Esophagus squamous epithelium (tissue), 4 donors: Measurements from ENCODE around the gene DNAI7.

Experiments
- POLR2A ChIP-seq, 4 donors: fragments of 450-650 bp; IDR thresholded peaks; one replicate each; pipeline ENCODE4 v1.6.1; 2017; ENCODE audit warnings: antibody characterized with exemption in 4 of 4, mild to moderate bottlenecking in 4 of 4, moderate library complexity in 3 of 4
- TF ChIP-seq, protein P1 (sequence below), 6 experiments: fragments of 450-650 bp in 4 of 6; fragments of 200-600 bp in 2 of 6; sonication (generic) in 2 of 6; IDR thresholded peaks; one replicate each; pipeline ENCODE4 v1.5.1; 2016 to 2019; ENCODE audit warnings: antibody characterized with exemption in 6 of 6, mild to moderate bottlenecking in 4 of 6, moderate library complexity in 4 of 6

DNA sequence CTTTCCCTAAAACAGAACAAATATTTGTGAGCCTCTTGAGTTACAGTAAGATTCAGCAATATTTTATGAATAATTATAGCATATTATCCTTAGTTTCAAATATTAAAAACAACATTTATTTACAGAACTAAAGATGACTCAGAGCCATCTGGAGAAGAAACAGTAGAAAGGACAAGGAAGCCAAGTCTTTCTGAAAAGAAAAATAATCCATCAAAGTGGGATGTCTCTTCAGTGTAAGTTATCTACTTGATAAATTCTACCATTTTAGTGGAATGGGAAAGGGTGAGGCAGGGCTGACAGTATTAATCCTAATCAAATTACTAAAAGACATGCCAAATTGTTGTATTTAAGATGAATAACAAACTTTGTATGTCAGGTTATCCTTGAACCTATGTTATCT, 88.1 kb downstream of the DNAI7 start:
- TF ChIP-seq, protein P1, sequence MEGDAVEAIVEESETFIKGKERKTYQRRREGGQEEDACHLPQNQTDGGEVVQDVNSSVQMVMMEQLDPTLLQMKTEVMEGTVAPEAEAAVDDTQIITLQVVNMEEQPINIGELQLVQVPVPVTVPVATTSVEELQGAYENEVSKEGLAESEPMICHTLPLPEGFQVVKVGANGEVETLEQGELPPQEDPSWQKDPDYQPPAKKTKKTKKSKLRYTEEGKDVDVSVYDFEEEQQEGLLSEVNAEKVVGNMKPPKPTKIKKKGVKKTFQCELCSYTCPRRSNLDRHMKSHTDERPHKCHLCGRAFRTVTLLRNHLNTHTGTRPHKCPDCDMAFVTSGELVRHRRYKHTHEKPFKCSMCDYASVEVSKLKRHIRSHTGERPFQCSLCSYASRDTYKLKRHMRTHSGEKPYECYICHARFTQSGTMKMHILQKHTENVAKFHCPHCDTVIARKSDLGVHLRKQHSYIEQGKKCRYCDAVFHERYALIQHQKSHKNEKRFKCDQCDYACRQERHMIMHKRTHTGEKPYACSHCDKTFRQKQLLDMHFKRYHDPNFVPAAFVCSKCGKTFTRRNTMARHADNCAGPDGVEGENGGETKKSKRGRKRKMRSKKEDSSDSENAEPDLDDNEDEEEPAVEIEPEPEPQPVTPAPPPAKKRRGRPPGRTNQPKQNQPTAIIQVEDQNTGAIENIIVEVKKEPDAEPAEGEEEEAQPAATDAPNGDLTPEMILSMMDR (IDR thresholded peaks at IDR 0.05): no peak
- no peak for TF ChIP-seq POLR2A (IDR thresholded peaks at IDR 0.05)
